DMS79 (cell line): Measurements from ENCODE around the gene SLC22A23.

ENCODE experiments used
- DNase-seq: peaks from one replicate; lab custom pipeline; 2025; lab: John Stamatoyannopoulos, UW

SLC22A23 gene

DNA sequence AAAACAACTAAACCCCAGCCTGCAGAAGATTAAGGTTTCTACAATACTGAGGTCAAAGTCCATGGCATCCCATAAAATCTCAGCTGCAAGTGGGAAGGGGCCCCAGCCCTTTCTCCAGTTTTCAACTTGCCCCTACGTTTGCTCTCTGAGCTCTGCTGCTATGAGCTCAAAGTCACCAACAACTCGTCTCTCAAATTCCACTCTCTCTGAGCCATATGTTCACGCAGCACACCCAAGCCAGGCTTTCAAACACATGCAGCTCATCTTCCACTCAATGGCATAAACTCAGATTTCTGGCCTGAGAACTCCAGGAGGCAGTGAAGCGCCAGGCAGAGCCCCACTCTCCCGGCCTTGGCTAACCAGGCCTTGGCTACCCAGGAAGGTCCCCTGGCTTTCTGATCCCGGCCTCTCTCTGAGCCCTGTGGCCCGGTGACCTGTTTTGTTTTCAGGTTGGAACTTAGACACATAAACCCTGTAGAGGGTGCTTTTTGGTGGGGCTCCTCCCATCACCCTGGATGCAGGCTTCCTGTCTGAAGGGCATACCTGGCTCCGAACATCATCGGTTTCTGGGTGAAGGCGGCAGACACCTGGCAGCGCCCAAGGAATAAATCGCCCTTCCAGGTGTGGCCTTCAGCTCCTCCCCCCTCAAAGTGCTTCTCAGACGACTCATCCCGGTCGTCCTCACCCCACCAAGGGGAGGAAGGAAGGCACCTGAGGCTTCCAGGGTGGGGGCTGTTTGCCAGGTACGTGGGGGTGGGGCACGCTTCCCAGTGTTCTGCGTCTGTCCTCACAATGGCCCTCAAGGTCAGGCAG, 12.4 kb downstream of the SLC22A23 start:
- DNase-seq = no peak

DNA sequence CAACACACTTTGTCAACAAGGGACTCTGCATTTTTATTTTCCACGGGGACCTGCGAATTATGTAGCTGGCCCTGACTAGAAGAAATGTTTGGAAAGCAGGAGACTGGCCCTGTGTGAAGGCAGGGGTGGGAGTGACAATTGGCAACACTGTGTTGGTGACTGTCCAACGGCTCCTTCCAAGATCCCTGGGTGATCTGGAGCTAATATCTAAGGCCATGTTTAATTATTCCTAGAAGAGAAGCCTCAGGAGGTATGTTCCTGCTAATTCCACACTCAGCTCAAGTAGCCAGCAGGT, 13.7 kb downstream of the SLC22A23 start:
- DNase-seq = no peak

DNA sequence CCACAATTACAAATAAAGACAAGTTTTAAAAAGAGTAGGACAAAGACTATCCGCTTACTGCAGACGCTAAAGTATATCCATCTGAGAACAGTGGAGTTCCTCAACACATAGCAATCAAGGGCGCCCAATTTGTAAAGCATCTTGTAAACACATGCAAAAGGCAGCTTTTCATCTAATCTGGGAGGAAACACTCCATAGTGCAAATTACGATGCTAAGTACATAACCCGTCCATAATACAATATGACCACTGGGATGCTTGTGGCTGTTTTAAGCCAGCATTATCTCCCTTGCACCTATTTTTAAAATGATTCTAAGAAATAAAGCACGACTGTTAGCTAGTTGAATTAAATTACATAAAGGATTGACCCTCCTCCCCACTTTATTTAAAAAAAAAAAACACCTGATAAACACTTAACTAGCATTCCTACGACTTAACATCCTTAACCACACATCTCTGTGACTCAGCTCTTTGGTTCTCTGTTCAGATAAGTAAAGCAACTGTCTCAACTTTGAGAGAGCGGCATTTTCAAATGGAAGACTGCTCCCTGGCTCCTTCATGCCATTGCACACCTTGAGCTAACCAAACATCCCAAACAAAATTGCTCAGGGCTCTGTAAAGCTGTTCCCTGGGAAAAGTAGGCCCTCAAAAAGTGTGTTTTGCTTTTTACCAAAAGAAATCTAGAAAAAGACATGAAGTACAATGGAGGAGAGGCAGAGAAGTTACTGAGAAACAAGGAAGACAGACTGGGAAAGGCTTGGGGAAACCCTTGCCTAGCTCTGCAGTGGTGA, 14.2 kb downstream of the SLC22A23 start:
- no peak for DNase-seq

DNA sequence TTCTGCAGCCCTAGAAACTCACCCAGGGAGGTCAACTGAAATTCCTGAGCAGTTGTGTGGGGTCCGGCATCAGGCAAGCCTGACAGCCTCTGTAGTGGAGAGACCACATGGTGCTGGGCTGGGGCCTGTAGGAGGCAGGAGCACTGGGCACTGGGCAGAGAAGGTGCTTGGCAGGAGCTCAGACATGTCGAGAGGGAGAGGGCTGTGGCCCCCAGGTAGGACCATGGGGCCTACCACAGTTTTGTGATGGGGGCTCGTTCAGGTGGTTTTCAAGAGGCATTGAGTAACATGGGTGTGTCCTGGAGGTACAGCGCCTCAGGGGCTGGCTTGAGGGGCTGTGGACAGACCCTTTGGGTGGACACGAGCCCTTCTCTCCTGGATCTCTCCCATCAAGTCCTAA, 15.9 kb downstream of the SLC22A23 start:
- DNase-seq = no peak

DNA sequence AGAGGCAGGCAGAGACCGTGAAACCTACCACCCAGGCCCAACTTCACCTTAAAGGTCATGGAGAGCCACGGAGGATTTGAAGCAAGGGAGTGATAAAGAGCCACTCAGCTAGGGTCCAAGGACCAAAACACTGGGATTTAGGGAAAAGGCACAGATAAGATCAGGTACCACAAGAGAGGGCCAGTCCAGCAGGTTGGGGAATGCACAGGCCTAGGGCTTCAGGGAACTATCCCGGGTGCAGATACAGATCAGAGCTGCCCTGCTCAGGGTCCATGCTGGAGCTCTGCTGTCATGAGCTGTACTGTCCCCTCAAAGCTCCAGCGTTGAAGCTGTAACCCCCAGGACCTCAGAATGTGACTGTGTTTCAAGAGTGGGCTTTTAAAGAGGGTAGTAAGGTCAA, 16.9 kb downstream of the SLC22A23 start:
- DNase-seq = no peak

DNA sequence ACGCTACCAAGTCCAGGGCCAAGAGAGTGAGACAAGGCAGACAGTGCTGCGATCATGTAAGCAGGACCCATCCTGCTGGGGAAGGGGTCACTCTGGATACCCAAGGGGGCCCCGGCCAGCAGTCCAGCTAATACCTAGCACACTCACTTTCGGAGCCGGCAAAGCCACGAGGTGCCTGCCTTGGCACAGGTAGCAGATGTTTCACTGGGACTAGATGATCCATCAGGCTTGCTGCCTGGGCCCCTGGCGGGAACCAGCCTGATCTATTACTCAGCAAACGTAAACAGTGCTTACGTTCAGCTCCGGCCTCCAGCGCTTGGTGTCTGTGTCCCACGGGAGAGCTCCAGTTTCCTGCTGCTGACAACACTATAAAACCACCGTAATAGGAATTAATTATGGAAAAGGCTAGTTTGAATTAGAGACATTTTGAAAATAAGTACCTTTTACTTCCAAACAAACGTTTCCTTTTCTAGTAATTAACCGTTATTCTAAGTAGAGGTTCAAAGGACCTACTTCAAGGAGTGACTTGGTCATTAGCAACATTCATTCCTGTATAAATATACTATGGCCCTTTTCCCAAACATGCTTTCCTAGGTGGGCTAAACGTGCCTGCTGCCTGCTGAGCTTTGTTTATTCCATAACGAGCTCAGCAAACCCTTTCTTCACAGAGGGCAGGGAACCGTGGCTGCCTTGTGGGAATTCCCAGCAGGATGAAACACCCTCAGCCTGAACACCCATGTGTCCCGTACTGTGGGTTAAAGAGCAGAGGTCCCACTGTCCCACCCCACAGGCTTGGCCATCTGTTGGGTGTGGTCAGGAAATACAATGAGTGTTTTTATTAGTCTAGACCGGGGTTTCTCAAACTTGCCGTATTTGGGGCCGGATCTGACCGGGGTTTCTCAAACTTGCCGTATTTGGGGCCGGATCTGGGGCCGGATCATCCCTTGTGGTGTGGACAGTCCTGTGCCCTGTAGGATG, 18.4 kb downstream of the SLC22A23 start:
- no peak for DNase-seq

DNA sequence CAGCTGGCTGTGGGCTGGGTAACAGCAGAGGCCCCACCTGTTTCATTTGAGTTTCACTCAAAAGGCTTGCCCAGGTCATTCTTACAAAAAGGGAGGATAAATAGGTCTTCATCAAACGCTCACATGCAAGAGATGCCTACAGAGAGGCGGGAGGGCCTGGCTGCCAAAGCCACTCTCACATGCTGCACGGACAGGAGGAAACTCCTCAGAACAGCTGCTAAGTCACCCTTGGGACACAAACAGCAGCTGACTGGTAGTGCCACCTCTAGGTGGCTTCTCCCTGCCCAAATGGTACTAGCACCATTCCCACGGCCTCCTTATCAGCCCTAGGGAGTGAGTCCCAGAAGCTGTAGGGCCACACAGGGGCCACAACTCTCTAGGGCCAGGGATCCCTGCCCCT, 23.8 kb downstream of the SLC22A23 start:
- no peak for DNase-seq

DNA sequence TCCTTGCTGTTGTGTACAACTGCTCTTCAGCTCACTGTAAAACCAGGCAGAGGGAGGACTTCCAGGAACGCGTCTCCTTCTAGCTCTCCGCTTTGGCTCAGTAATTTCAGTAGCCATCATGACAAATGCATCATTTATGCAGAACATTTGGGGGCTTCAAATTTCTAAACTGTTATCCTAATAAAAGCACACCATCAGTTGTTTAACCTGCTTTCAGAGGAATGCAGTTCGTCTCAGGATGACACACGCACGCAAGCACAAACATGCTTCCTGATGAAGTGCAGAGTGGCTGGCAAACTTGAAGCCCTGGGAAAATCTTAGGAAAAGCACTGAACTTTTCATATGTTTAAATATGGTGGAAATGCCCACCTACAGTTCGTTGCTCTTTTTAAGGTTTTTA, 24.4 kb downstream of the SLC22A23 start:
- DNase-seq = no peak

DNA sequence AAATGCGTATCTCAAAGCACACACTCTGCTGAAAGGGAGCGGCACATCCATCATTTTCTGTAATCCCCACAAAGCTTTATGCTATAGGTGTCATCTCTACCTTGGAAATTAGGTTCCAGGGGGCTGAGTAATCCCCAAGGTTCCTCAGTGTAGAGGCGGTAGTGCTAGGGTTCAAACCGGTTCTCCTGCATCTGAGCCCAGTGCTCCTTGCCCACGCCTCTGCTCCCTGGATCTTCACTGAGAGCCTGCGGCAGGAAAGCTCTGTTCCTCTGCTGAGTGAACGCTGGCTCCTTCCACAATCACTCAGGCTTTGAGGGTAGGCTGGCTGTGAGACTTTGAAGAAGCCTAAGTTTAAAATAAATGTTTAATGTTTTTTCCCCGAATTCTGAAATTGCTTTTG, 24.9 kb downstream of the SLC22A23 start:
- no peak for DNase-seq

DNA sequence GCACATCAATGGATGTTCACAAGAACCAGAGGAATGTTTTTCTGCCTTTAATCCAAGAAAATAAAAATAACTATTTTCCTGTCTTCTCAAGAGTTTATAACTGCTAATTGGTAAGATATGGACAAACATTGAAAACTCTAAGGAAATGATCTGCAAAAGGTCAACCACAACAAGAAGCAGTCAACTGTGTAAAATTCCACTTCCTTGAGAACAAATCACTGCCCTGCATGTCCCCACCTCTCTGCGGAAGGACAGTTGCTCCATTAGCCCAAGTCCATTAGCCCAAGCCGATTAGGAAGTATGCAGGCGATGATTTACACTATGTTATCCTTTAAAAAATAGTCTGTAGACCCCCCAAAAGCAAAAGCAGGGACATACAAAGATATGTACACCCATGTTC, 27.6 kb downstream of the SLC22A23 start:
- DNase-seq = no peak

DNA sequence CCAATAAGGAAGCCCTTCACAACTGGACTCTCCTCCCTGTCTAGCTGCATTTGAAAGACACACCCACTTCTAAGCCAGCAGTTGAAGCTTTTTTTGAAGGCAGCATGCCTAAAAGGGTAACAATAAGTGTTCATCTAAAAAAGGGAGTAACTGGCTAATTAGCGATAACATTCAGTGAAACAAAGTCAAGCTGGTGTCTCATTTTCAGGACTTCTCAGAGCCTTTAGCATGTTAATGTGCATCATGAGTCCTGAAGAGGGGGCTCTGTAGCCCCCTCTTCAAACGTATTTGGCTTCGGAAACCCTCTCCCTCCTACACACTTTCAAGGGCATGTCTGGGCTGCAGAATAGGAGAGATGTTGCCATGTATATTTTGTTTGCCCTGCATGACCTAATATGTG, 28.1 kb downstream of the SLC22A23 start:
- DNase-seq = no peak

DNA sequence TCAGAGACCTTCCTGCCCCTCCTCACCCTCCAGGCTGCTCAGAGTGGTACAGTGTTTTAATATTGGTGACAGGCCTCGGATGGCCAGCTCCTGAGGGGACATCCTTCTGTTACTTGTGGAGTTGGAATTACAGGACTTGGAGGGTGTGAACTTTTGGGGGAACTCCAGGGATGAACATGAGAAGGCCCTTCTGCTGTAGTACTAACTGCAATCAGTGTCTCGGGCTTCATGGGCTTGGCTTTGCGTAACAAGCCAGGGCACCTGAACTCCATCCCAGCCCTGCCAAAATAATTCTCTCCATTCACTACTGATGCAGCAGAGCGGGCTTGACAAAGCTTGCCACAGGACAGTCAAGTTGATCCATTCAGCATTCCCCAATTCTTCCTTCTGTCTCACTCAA, 28.6 kb downstream of the SLC22A23 start:
- DNase-seq = no peak

DNA sequence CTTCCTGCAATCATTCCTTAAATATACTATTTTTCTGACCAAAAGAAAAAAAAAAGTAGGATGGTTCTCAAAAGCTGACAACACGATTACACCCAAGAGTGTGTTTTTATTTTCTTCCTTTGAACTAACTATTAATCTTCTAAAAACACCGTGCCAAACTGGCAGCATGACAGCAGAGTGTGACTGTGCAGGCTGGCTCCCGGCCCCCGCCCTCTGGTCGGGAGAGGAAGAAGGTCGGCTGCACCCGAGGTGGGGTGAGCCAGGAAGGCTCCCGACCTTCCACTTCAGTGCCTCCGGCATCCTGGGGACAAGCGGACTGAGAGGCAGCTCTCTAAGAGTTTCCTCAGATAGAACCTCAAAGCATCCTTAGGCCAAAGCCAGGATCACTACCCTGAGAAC, 29.2 kb downstream of the SLC22A23 start:
- DNase-seq = no peak

DNA sequence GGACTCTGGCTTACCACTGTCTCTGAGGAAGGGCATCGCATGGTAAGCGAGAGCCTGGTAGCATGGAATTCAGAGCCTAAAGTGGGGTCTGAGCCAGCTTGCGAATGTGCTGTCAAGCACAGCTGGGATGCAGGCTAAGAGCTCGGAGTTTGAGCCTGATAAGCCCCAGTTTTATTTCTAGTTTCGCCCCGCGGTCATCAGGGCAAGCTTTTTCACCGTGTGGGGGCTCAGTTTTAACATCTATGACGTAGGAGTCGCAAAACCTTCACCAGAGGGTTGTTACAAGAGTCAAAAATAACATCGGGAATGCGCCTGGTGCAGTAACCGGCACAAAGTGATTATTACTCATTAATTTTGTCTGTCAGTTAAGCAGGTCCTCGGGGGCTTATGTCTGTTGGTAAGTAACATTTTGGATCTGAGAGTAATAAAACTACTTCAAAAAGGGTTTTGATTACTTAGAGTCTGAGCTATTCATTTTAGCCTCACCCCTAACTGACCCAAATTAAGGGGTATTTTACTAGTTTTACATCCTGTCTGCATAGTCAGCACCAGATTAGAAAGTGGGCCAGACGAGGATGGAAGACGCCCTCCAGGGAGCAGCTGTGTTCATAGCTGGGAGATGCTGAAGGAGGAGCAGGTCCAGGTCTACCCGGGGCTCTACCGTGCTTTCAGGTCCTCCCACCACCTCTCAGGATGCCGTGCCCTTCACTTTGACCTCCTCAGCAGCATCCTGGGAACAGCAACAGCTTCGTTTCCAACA, 29.7 kb downstream of the SLC22A23 start:
- no peak for DNase-seq

DNA sequence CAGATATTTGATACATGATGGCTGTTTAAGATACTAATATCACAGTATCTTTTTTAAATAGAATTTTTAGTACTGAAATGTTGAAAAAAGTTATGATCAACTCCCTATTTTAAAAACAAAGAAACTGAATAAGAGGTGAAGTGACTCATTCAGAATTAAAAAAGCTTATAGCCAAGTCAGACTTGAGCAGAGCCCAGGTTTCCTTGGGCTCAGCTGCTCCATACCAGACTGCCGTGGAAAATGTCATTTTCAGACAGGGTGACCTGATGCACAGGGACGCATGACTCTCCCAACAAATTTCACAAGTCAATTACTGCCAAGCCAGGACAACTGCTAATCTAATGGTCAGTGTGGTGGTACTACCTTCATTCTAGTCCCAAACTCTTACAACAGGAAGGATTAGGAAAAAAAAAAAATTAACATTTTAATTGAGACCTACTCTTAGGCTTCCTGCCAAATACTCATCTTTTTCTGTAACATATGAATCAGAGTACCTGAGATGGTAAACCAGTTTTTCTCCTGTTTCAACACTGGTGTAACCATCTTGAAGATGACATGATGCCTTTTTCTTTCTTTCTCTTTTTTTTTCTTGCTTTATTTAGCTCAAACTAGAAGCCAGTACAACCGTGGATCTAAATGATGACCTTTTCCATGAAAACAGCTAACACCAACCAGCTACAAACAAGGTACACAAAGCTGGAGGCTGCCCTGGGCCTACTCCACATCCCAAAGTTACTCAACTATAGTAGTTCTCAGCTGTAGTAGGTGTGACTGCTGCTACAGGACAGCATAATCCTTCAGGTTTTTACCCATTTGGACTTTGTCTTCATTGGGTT, 30.5 kb downstream of the SLC22A23 start:
- DNase-seq = no peak

DNA sequence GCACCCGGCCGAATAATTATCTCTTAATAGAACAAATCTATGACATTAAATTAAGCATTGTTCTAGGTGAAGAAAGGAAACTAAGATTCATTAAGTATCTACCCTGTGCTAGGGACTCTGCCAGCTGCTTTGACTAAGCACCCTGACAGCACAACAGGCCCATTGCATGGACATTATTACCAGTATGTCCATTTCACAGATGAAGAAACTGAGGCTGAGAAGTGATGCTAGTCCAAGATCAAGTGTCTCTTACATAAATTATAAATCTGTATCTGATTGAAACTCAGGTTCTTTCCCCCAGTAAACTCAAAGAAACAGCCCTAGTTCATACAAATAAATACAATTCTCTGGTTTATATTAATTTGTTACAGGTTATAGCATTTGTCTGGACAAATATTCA, 31.3 kb downstream of the SLC22A23 start:
- no peak for DNase-seq

DNA sequence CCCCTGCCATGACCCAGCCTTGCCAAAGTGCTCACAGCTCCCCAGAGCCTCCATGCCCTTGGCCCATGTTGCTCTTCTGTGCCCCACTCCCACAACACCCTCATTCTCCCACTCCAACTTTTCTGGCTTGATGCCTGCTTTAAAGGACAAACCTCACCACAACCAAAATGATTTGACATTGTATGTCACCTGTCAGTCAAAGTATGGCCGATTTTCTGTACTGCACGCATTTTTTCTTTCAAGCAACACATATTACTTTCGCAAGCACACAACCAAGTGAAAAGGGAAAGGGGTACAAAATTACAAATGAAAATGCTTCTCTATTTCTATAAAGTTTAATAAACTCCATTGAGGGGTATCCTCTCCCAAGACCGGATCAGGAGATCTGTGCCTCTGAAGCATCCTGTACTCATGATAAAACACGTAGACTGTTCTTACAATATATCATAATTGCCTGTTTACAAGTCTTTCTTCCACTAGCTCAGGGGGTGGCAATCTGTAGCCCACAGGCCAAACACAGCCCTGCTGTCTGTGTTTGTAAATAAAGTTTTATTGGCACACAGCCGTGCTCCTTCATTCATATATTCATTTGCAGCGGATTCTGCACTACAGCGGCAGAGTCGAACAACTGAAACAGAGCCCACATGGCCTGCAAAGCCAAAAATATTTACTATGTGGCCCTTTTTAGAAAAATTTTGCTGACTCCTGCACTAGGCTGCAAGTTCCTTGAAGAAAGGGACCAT, 32.5 kb downstream of the SLC22A23 start:
- no peak for DNase-seq

DNA sequence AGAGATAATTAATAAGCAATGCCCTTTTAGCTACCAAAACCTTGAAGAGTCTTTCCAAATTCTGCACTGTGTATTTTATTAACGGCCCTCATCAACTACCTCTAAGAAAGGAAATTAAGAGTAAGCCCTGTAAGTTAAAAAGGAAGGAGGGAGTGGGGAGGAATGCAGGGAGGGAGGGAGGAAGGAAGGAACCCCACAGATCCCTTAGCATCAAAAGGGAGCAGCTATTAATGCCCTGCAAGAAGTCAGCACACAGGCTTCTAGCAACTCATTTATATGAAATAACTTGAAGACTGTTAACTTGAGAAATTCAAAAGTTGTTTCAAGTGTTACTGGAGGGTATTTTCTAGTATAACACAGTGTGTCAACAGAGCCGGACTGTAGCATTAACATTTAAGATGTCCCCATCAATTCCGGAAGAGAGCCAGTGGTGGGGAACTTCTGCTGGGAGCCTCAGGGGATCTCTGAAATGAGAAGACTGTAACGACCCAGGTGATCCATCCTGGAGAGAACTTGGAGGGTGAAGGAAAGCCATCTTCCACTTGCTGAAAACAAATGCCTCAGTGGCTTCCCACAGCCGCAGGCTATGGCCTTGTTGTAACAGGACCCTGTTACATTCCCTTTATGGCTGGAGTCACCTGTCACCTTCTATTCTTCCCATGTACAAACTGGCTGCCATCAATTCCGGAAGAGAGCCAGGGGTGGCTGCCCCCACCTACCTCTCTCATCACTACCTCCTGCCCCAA, 33.2 kb downstream of the SLC22A23 start:
- DNase-seq = no peak

DNA sequence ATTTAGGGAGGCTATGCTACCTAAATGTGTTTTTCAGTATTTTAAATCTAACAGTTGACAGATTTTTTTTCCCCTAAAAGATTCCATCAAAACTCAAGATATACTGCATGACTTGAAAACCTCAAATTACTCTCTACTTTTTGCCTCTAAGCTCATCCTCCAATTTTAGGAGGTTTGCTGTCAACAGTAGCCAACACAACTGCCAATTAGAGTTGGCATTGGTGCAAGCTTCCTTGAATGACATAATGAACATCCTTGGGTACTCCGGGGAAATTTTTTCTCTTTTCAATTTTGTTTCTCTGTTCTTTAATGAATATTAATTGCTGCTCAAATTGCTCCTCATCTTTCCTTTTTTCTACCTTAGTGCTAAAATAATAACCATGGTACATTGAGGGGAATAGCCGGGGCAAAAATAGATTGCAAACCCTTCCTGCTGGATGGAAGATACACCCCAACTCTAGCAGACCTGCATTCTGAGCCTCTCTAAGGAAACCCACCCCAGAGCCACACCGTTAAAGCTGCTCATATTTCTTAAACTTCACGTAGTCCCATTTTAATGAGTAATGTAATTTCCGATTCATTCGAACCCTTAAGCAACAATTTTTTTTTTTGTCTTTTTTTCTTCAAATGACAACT, 34.3 kb downstream of the SLC22A23 start:
- DNase-seq = no peak
